IMR-90 (cell line): ENCODE results near the gene KRT33A.

Source experiments
- CTCF ChIP-seq: conservative IDR thresholded peaks from 2 replicates; pipeline ENCODE4 v1.5.1; 2012; ENCODE audit warnings: mild to moderate bottlenecking, low read depth, low read length, improper control_type of control experiment
- FOS ChIP-seq: fragments of 150-350 bp; IDR thresholded peaks from 2 replicates; pipeline ENCODE4 v1.6.1; 2016; ENCODE audit warnings: low read depth, low read length
- MAFK ChIP-seq: IDR thresholded peaks from 2 replicates; pipeline ENCODE4 v1.6.1; 2012; ENCODE audit warnings: low read depth, low read length, improper control_type of control experiment
- POLR2A ChIP-seq: IDR thresholded peaks from 2 replicates; pipeline ENCODE4 v1.6.1; 2012; ENCODE audit warnings: mild to moderate bottlenecking, low read depth, low read length
- RAD21 ChIP-seq: IDR thresholded peaks from 2 replicates; pipeline ENCODE4 v1.6.1; 2012; ENCODE audit warnings: low read length, improper control_type of control experiment
- RCOR1 ChIP-seq: IDR thresholded peaks from 2 replicates; pipeline ENCODE4 v1.6.1; 2012; ENCODE audit warnings: mild to moderate bottlenecking, low read length, improper control_type of control experiment; ENCODE audit not compliant: insufficient replicate concordance
- USF2 ChIP-seq: fragments of 150-350 bp; IDR thresholded peaks from 2 replicates; pipeline ENCODE4 v1.6.1; 2017; ENCODE audit warnings: mild to moderate bottlenecking, antibody characterized with exemption, low read length, low read depth

GRCh38 chr17:41334385-41335305 lies 16.0 kb downstream of the KRT33A start:
- no peak for TF ChIP-seq CTCF
- no peak for TF ChIP-seq RAD21
- TF ChIP-seq FOS = no peak
- TF ChIP-seq POLR2A = no peak
- no peak for TF ChIP-seq RCOR1
- no peak for TF ChIP-seq USF2
- no peak for TF ChIP-seq MAFK
